ENCODE results near the gene BTD.
A peak's percentile ranks its signal among the peaks of the same experiment; 100 is the strongest.
"Not testable (repeated sequence)": the region's sequence is repeated elsewhere in the genome, so short reads cannot be mapped to it uniquely, and the experiment has no call there.

The BTD gene

DNA sequence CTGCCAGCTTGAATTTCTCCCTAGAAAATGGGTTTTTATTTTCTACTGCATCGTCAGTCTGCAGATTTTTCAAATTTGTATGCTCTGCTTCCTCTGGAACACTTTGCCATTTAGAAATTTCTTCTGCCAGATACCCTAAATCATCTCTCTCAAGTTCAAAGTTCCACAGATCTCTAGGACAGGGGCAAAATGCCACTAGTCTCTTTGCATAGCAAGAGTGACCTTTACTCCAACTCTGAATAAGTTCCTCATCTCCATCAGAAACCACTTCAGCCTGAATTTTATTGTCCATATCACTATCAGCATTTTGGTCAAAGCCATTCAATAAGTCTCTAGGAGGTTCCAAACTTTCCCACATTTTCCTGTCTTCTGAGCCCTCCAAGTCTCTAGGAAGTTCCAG, 3.0 kb downstream of the BTD start:
- DNase-seq, result not testable (repeated sequence)

DNA sequence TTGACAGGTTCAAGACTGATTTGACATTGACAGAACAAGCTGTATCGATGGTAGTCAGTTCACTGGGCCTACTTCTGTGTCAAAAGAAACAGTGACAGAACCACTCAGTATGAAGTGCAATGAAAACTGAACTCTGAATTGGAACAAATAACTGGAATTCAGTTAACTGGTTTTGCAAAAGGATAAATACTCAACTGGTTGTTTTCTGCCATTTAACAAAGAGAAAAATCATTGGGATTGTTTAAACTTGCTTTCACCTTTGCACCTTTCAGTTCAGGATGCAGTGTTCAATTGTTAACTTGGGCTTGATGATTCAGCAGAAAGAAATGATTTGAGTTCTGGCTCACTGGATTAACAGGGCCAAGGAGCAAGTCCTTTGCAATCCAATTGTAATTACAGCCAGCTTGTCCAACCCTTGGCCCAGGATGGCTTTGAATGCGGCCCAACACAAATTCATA, 4.9 kb downstream of the BTD start:
- no peak for DNase-seq

DNA sequence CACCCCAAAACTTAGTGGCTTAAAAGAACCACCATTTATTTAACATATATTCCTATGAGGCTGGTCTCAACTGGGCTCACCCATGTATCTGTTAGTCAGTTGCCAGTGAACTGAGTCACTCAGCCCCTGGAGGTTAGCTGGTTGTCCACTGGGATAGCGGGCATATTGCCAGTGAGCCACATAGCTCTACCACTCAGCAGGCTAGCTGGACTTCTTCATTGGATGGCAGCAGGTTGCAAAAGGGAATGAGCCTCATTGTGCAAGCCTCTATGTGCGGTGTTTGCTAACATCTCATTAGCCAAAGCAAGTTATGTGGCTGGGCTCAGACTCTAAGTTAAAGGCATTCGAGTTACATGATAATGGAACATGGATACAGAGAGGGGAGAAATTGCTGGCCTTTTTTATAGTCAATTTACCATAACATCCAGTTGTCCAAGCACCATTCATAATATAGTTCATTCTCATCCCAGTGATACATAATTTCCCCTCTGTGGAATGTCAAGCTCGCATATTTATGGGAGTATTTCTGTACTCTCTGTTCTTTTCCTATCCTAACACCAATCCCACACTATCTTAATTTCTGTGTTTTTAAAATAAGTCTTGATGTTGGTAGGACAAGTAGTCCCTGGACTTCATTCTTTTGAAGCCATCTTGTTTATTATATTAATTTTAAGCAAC, 8.7 kb downstream of the BTD start:
- DNase-seq, result no peak

GRCh38 chr3:15611018-15611417, 9.5 kb downstream of the BTD start:
- no peak for DNase-seq

DNA sequence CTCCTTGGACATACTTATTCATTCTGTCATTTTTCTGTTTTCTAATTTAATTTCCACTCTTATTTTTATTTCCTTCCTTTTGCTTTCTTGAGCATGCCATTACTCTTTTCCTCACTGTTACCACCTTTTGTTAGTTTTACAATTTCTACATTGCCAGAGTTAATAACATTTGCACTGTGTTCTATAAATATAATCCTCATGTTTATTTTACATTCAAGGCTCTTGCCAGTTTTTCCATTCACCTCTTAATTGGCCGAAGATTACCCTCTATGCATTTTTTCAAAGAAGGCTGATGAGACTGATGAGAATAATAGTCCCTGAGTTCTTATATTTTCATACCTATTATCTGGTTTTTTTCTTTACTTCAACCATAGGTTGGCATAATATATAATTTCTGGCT, 10.5 kb downstream of the BTD start:
- no peak for DNase-seq

GRCh38 chr3:15614958-15615357, 13.4 kb downstream of the BTD start:
- no peak for DNase-seq

DNA sequence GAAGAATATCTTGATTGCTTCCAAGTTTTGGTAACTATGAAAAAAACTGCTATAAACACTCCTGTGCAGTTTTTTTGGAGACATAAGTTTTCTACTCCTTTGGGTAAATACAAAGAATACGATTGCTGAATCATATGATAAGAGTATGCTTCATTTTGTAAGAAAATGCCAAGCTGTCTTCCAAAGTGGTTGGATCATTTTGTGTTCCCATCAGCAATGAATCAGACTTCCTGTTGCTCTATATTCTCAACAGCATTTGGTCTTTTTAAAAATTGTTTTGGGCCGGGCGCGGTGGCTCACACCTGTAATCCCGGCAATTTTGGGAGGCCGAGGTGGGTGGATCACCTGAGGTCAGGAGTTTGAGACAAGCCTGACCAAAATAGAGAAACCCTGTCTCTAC, 14.5 kb downstream of the BTD start:
- no peak for DNase-seq

DNA sequence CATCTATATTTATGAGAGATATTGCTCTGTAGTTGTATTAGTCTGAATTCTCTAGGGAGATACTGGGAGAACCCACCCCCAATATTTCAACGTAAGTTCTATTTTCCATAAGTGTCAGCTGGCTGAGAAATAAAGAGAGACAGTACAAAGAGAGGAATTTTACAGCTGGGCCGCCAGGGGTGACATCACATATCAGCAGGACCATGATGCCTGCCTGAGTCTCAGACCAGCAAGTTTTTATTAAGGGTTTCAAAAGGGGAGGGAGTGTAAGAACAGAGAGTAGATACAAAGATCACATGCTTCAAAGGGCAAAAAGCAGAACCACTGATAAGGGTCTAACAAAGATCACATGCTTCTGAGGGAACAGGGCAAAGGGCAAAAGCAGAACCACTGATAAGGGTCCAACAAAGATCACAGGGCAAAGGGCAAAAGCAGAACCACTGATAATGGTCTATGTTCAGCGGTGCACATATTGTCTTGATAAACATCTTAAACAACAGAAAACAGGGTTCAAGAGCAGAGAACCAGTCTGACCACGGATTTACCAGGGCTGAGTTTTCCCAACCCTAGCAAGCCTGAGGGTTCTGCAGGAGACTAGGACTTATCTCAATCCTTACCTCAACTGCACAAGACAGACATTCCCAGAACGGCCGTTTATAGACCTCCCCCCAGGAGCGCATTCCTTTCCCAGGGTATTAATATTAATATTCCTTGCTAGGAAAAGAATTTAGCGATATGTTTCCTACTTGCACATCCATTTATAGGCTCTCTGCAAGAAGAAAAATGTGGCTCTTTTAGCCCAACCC, 18.3 kb downstream of the BTD start:
- DNase-seq, result not testable (repeated sequence)

GRCh38 chr3:15623535-15624440, 22.2 kb downstream of the BTD start:
- DNase-seq, result no peak

DNA sequence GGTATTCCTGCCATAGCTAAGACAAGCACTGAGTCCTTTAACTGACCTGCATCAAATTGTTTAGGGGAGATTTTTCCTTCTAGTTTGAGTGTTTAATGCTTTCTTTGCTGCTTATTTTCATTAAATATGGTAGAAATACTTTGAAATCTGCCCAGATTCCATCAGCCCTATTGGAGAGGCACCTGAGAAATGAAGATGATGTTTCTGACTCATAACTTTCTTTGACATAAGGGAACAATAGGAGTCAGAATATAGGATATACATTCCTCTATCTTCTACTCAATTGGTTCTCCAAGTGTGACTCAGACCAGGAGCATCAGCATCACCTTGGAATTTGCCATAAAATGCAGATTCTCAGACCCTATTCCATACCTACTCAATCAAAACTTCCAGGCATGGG, 27.4 kb downstream of the BTD start:
- DNase-seq, result no peak

DNA sequence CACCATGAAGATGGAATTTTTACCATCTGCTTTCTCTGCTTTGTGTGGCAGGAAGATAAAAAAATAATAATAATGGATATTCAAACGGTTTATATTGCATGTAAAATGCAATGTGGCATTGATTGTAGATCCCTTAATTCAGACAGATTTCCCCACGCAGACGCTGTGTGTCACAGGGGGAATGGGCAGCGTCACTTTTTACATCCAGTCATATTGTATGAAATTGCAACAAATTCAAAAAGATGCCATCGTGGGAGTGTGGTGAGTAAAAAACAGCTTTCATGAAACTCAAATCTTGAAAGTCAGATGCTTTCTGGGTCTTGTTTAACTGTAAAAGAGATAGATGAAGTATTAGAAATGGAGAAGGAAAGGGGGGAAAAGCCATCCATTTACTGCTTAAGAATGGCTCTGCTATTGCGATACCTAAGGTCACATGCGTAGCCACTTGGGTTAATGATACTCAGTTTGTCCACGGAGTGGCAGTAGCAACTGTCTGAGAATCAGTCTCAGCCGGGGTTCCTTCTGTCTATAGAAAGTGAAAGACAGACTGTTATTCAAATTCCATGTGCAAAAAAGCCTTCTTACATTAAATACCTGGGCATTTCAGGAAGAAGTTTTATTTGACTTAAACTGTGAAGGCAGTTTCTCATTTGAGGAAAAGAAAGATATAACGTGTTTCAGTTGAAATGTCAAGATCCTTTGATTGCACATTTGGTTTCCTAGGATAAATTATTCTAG, 28.5 kb downstream of the BTD start:
- peak; percentile 53 for DNase-seq

GRCh38 chr3:15630646-15631350, 29.3 kb downstream of the BTD start:
- no peak for DNase-seq

DNA sequence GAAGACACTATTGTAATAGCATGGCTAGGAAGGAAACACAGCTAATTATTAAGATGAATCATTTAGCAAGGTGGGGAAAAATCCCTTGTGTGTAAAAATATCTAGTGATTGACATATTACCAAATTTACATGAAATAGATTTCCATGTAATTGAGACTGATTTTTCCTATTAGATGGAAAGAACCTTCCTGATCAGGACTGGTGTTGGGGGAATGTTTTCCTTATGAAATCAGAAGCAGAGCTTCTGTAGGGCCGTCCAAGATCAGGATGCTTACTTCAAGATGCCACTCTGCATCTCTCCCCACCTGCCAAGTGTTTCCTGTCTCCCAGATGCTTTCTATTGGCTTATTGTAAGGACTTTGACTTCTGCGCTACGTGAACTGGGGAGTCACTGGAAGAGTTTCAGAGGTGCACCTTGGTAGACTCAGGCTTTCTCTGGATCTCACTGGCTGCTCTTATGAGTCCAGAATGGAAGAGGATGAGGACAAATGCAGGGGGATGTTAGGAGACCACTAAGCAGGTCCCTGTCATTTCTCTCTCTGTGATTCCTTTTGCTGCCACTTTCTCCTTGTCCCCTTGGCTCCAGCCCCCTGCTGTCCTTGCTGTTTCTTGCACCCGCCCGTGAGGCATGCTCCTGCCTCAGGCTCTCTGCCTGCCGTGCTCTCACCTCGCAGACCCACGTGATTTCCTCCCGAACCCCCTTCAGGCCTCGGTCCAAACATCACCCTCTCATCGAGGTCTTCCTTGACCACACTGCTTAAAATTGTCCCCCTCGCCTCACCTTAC, 30.1 kb downstream of the BTD start:
- DNase-seq, result no peak

DNA sequence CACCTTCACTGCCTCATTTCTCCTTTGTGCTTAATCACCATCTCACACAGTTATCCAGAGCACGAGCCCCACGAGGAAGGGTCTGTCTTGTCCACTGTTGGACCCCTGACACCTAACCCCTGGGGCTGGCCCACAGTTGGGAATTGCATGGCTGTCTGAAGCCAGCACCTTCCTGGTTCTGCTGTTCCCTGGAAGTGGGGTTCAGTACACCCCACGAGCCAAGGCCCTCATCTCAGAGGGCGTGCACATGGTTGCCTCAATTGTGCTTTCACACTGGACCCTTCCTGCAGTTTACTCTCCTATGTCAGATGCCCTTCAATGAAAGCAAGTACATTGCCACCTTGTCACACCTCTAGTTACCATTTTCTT, 30.7 kb downstream of the BTD start:
- no peak for DNase-seq

GRCh38 chr3:15633159-15633558, 31.6 kb downstream of the BTD start:
- DNase-seq, result no peak

DNA sequence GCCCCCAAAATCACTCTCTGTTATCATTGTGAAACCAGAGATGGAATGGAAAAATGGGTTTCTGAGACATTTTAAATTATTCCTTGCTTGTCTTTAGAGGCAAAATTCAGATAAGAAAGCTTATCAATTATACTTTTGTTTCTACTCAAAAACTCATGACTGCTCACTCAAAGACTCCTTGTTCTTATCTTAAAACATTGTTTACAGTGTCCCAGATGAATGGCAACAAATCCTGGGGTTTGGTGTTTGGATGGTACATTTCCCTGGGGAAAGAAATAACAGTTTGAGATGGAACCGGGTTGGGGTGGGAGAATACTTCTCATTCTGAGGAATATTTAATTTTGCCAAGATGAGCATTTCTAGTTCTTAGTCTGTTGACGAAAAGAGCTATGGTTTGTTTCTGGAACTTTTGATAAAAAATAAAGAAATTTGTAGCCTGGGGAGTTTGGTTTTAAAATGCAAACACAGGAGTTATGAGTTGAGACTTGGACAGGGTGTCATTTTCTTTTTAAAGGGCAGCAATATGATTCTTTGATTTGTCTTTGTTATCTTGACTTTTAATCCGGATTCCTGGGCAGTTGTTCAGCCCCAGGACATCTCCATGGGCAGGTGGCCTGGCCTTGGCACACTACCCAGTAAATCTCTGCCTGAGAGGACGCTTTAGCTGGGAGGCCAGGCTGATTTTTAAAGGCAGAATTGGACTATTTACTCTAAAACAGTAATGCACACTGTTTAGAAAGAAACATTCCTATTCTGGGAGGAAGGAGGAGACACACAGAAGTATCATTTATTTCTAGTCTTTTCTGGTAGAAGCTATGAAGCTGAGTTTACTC, 32.4 kb downstream of the BTD start:
- no peak for DNase-seq

GRCh38 chr3:15634671-15635070, 33.1 kb downstream of the BTD start:
- DNase-seq, result no peak

- no peak for DNase-seq
Measured at GRCh38 chr3:15635121-15635661, 33.6 kb downstream of the BTD start.

DNA sequence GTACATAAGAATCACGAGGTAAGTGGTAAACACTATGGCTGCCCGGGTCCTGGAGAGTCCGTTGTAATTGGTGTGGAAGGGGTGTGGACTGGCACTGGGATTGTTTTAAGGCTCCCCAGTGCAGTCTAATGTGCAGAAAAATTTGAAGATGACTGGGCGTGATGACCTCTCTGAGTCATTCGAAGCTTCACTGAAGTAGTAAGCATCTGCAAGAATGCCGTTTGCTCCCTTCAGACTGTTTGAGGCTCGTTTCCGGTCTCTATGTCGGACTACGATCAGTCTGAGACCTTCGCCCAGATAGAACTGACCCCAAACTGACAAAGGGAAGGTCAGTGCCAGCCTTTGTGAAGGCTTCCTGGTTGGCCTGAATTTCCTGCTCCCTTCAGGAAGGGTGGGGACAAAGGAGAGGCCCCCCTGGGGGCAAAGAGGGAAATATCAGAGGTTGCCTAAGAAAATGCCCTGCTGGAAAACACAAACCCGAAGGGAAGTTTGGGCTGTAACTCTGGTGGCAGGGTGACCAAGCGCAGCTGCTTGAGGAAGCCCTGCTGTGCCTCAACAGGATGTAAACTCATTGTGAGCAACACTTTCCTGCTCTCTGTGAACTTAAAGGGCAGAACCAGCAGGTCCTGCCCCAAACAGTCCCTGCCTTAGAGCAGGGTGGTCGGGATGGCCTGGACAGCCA, 34.6 kb downstream of the BTD start:
- DNase-seq, result no peak

Data from activated CD4-positive, alpha-beta T cell treated with anti-CD3 and anti-CD28 coated beads, Interleukin-2, amount 50 U/mL, for 1 hour (primary cell).